HCT116 (cell line): ENCODE results near the gene ZSCAN2. TPM values are rescaled to one million over a fixed set of nuclear protein-coding genes. Genes with fewer than 3 reads are reported as not detected.

Experiments
- ATAC-seq: fragments of 200-7000 bp; cut with Tn5 transposase; 2 replicates; pipeline ENCODE4 v1.9.1; 2020; ENCODE audit warnings: mild to moderate bottlenecking, moderate library complexity
- BruUV-seq: library from RNA; stranded (reverse); fragments of 400-500 nt; replicated peaks from 2 replicates; lab custom pipeline; 2021; lab: Mats Ljungman, UMichigan
- CTCF ChIA-PET: fragments of 300-600 bp; sonication (Branson Sonifier 250); formaldehyde crosslinking; loops from one replicate; lab custom pipeline; 2021; ENCODE audit warnings: antibody characterized with exemption; lab: Charles Lee
- POLR2A ChIA-PET: fragments of 300-600, 350-600 bp; sonication (Branson Sonifier 250); formaldehyde crosslinking; loops from one replicate; lab custom pipeline; 2021; ENCODE audit warnings: antibody characterized with exemption; lab: Charles Lee
- RAD21 ChIA-PET, 2 experiments: fragments of 300-600 bp; sonication (Branson Sonifier 250); formaldehyde crosslinking; loops; one replicate each; lab custom pipeline; 2023; ENCODE audit warnings: low total read pairs in 2 of 2; ENCODE audit not compliant: uncharacterized antibody in 2 of 2, unreplicated experiment in 2 of 2, low non-redundant PET in 1 of 2; lab: Charles Lee
- DNase-seq: peaks from one replicate; pipeline ENCODE4 v3.0.0-alpha.2; 2010; ENCODE audit warnings: low read depth, low spot score
- H2AFZ ChIP-seq: fragments of 200-600 bp; shearing (Covaris generic), sonication (generic); 2 replicates; pipeline ENCODE4 v1.6.1; 2017; ENCODE audit warnings: low read depth, mixed run types, mixed read lengths, antibody characterized with exemption, low read length; ENCODE audit not compliant: poor library complexity, severe bottlenecking
- H3K27ac ChIP-seq: 2 replicates; pipeline ENCODE4 v1.5.1; 2012; ENCODE audit warnings: low read depth, low read length
- H3K27me3 ChIP-seq: fragments of 200-600 bp; sonication (generic); 2 replicates; pipeline ENCODE4 v1.6.1; 2016; ENCODE audit warnings: mixed run types, low read length, mixed read lengths; ENCODE audit not compliant: insufficient read depth
- H3K36me3 ChIP-seq, 2 experiments: fragments of 200-500 bp in 1 of 2; fragments of 200-600 bp in 1 of 2; sonication (Bioruptor generic) in 1 of 2; sonication (generic) in 1 of 2; 2 replicates each; pipeline versions ENCODE4 v1.5.1 to v1.6.1; 2014 to 2016; ENCODE audit warnings: low read length in 2 of 2, inconsistent platforms in 1 of 2, mixed read lengths in 1 of 2, mixed run types in 1 of 2; ENCODE audit not compliant: insufficient read depth in 2 of 2, control insufficient read depth in 1 of 2
- H3K4me1 ChIP-seq, 2 experiments: fragments of 200-600 bp in 1 of 2; sonication (generic) in 1 of 2; 2 replicates each; pipeline versions ENCODE4 v1.5.1 to v1.6.1; 2012 to 2017; ENCODE audit warnings: low read length in 2 of 2, inconsistent platforms in 1 of 2, mild to moderate bottlenecking in 1 of 2, mixed read lengths in 1 of 2, mixed run types in 1 of 2, moderate library complexity in 1 of 2; ENCODE audit not compliant: insufficient read depth in 2 of 2, control insufficient read depth in 1 of 2
- H3K4me2 ChIP-seq: fragments of 200-600 bp; sonication (generic); 2 replicates; pipeline ENCODE4 v1.6.1; 2017; ENCODE audit warnings: mixed run types, low read length, mixed read lengths
- H3K4me3 ChIP-seq, 2 experiments: fragments of 200-600 bp in 1 of 2; sonication (generic) in 1 of 2; replicated peaks in 1 of 2; 2 replicates each; pipeline ENCODE4 v1.5.1; 2011 to 2016; ENCODE audit warnings: low read length in 2 of 2, control low read depth in 1 of 2, low read depth in 1 of 2, mild to moderate bottlenecking in 1 of 2, mixed read lengths in 1 of 2, mixed run types in 1 of 2
- H3K79me2 ChIP-seq: fragments of 200-600 bp; sonication (generic); 2 replicates; pipeline ENCODE4 v1.6.1; 2017; ENCODE audit warnings: mild to moderate bottlenecking, mixed run types, low read length, moderate library complexity, mixed read lengths; ENCODE audit not compliant: insufficient read depth
- H3K9ac ChIP-seq: fragments of 200-600 bp; sonication (generic); 2 replicates; pipeline ENCODE4 v1.6.1; 2016; ENCODE audit warnings: low read length, mixed read lengths
- H3K9me2 ChIP-seq: fragments of 200-600 bp; sonication (generic), shearing (Covaris generic); 2 replicates; pipeline ENCODE4 v1.6.1; 2017; ENCODE audit warnings: mixed run types, mild to moderate bottlenecking, moderate library complexity; ENCODE audit not compliant: insufficient read depth
- H3K9me3 ChIP-seq, 2 experiments: fragments of 200-500 bp in 1 of 2; fragments of 200-600 bp in 1 of 2; sonication (Bioruptor generic) in 1 of 2; sonication (generic) in 1 of 2; 2 replicates each; pipeline ENCODE4 v1.6.1; 2014 to 2017; ENCODE audit warnings: low read length in 2 of 2, mixed read lengths in 2 of 2, inconsistent platforms in 1 of 2, low read depth in 1 of 2, mild to moderate bottlenecking in 1 of 2, mixed run types in 1 of 2, moderate library complexity in 1 of 2; ENCODE audit not compliant: control insufficient read depth in 1 of 2, insufficient read depth in 1 of 2
- H4K20me1 ChIP-seq: fragments of 200-600 bp; sonication (generic), shearing (Covaris generic); 2 replicates; pipeline ENCODE4 v1.6.1; 2017; ENCODE audit warnings: mixed run types, mild to moderate bottlenecking, moderate library complexity; ENCODE audit not compliant: insufficient read depth
- CBX3 ChIP-seq: IDR thresholded peaks from 2 replicates; pipeline ENCODE4 v1.6.1; 2012; ENCODE audit warnings: low read depth
- EGR1 ChIP-seq: IDR thresholded peaks from 2 replicates; pipeline ENCODE4 v1.6.1; 2012; ENCODE audit warnings: low read depth
- ELF1 ChIP-seq: IDR thresholded peaks from 2 replicates; pipeline ENCODE4 v1.6.1; 2012; ENCODE audit warnings: low read depth, borderline replicate concordance
- EZH2 ChIP-seq: fragments of 200-600 bp; sonication (generic); IDR thresholded peaks from 2 replicates; pipeline ENCODE4 v1.6.1; 2017; ENCODE audit warnings: antibody characterized with exemption, mixed run types
- EZH2phosphoT487 ChIP-seq: fragments of 200-600 bp; IDR thresholded peaks from 2 replicates; pipeline ENCODE4 v1.6.1; 2018; ENCODE audit warnings: antibody characterized with exemption, borderline replicate concordance
- FOSL1 ChIP-seq: IDR thresholded peaks from 2 replicates; pipeline ENCODE4 v1.6.1; 2012; ENCODE audit warnings: low read depth
- MAX ChIP-seq: IDR thresholded peaks from 2 replicates; pipeline ENCODE4 v1.6.1; 2012
- POLR2A ChIP-seq: IDR thresholded peaks from 2 replicates; pipeline ENCODE4 v1.7.0; 2011; ENCODE audit warnings: borderline replicate concordance; ENCODE audit not compliant: insufficient read depth, insufficient read length; ENCODE audit errors: extremely low read depth
- POLR2AphosphoS5 ChIP-seq: IDR thresholded peaks from 2 replicates; pipeline ENCODE4 v1.6.1; 2011; ENCODE audit warnings: mild to moderate bottlenecking, low read depth, low read length, moderate library complexity
- SIN3A ChIP-seq: IDR thresholded peaks from 2 replicates; pipeline ENCODE4 v1.6.1; 2012; ENCODE audit warnings: low read depth
- TCF7L2 ChIP-seq: IDR thresholded peaks from 2 replicates; pipeline ENCODE4 v1.7.0; 2011; ENCODE audit warnings: borderline replicate concordance, inconsistent platforms; ENCODE audit not compliant: insufficient read depth, insufficient read length; ENCODE audit errors: extremely low read depth
- ZBTB33 ChIP-seq: IDR thresholded peaks from 2 replicates; pipeline ENCODE4 v1.6.1; 2011; ENCODE audit warnings: mild to moderate bottlenecking, low read length, moderate library complexity; ENCODE audit not compliant: insufficient replicate concordance; ENCODE audit errors: extremely low read depth
- ZNF274 ChIP-seq: fragments of 200-500 bp; sonication (Bioruptor generic); IDR thresholded peaks from 2 replicates; pipeline ENCODE4 v1.6.1; 2014; ENCODE audit warnings: mild to moderate bottlenecking, low read depth, low read length, inconsistent platforms
- intact Hi-C: fragments of 100-400 bp; cut with micrococcal nuclease; formaldehyde crosslinking; loops from 2 replicates; pipeline ENCODE4 v1.10.0; 2022
- total RNA-seq: library from RNA; stranded (reverse); gene quantifications from one replicate; pipeline ENCODE4 v1.2.1, GENCODE V29; 2021; ENCODE audit not compliant: unreplicated experiment
- TF ChIP-seq, protein P1 (sequence below), 3 experiments: fragments of 200-600 bp in 1 of 3; sonication (generic) in 1 of 3; IDR thresholded peaks in 2 of 3; conservative IDR thresholded peaks in 1 of 3; 2 replicates each; pipeline ENCODE4 v1.5.1; 2012 to 2017; ENCODE audit warnings: low read depth in 2 of 3, low read length in 2 of 3, antibody characterized with exemption in 1 of 3, borderline replicate concordance in 1 of 3, control low read depth in 1 of 3, mild to moderate bottlenecking in 1 of 3, mixed read lengths in 1 of 3, mixed run types in 1 of 3, moderate library complexity in 1 of 3; ENCODE audit not compliant: insufficient read depth in 1 of 3

Gene ZSCAN2
- total RNA-seq, 1 experiment from 2014 or later, result 15.5 TPM

GRCh38 chr15:84629033-84629432 lies 28.2 kb downstream of the ZSCAN2 start:
- H4K20me1 ChIP-seq, result no peaks in the 10 kb centered on the region
- TF ChIP-seq POLR2A, result no peak
- no peak for TF ChIP-seq MAX
- no peak for TF ChIP-seq ZNF274
- no peak for TF ChIP-seq EGR1
- no peak for TF ChIP-seq CBX3
- no peak for TF ChIP-seq ZBTB33
- TF ChIP-seq EZH2phosphoT487, result no peak
- no peak for TF ChIP-seq POLR2AphosphoS5
- no peak for TF ChIP-seq FOSL1
- TF ChIP-seq, protein P1, sequence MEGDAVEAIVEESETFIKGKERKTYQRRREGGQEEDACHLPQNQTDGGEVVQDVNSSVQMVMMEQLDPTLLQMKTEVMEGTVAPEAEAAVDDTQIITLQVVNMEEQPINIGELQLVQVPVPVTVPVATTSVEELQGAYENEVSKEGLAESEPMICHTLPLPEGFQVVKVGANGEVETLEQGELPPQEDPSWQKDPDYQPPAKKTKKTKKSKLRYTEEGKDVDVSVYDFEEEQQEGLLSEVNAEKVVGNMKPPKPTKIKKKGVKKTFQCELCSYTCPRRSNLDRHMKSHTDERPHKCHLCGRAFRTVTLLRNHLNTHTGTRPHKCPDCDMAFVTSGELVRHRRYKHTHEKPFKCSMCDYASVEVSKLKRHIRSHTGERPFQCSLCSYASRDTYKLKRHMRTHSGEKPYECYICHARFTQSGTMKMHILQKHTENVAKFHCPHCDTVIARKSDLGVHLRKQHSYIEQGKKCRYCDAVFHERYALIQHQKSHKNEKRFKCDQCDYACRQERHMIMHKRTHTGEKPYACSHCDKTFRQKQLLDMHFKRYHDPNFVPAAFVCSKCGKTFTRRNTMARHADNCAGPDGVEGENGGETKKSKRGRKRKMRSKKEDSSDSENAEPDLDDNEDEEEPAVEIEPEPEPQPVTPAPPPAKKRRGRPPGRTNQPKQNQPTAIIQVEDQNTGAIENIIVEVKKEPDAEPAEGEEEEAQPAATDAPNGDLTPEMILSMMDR (IDR thresholded peaks at IDR 0.05 in 2 of 3, conservative IDR thresholded peaks at IDR 0.05 in 1 of 3; ENCODE audit: borderline replicate concordance in 1 of 3, insufficient read depth in 1 of 3, low read depth in 2 of 3, low read length in 2 of 3), result no peak
- no peak for TF ChIP-seq ELF1
- TF ChIP-seq SIN3A, result no peak
- no peak for TF ChIP-seq EZH2
- no peak for TF ChIP-seq TCF7L2
- no TSS peak for BruUV-seq
- peaks cover 8 to 23% of the 10 kb centered on the region in 2 experiments; a peak in 3 of 4 replicates for H3K4me1 ChIP-seq
- no peak overlapping the region for H3K9ac ChIP-seq
- H3K36me3 ChIP-seq, result no peaks in the 10 kb centered on the region
- H3K9me2 ChIP-seq, result no peaks in the 10 kb centered on the region
- no peak for ATAC-seq
- no peak overlapping the region for H2AFZ ChIP-seq
- no peak overlapping the region for H3K4me2 ChIP-seq
- peaks cover 12% of the 10 kb centered on the region; the same call in 1 of the 2 replicates for H3K79me2 ChIP-seq
- no peaks in the 10 kb centered on the region for H3K9me3 ChIP-seq
- intact Hi-C loops, result no loop called here
- POLR2A ChIA-PET, result no interaction called here
- no peak for DNase-seq
- RAD21 ChIA-PET, result no interaction called here
- CTCF ChIA-PET, result interaction anchor here (1.3 kb wide), 1 partner anchor 30 kb away, joined by 3 read pairs; no protein-coding TSS in a partner anchor
- no peaks in the 10 kb centered on the region for H3K27me3 ChIP-seq
- H3K27ac ChIP-seq, result no peak overlapping the region
- no peak overlapping the region for H3K4me3 ChIP-seq
